CD4-positive, alpha-beta T cell (primary cell): Measurements from ENCODE around the gene ADGRD2. TPM values are rescaled to one million over a fixed set of nuclear protein-coding genes. Genes with fewer than 3 reads are reported as not detected.

Source experiments
- ATAC-seq: fragments of 200-7000 bp; cut with Tn5 transposase; one replicate; pipeline ENCODE4 v1.10.0; 2022; ENCODE audit warnings: mild to moderate bottlenecking; ENCODE audit not compliant: poor library complexity
- CTCF ChIA-PET: fragments of 350-600 bp; sonication (Branson Sonifier 250); formaldehyde crosslinking; loops from one replicate; lab custom pipeline; 2021; ENCODE audit warnings: antibody characterized with exemption, inconsistent platforms; lab: Charles Lee
- POLR2A ChIA-PET: fragments of 350-600 bp; sonication (Branson Sonifier 250); formaldehyde crosslinking; loops from one replicate; lab custom pipeline; 2021; ENCODE audit warnings: antibody characterized with exemption, inconsistent platforms; lab: Charles Lee
- DNase-seq, 14 experiments: peaks; one replicate each; pipeline ENCODE4 v3.0.0-alpha.2; 2013 to 2020; ENCODE audit warnings: mixed read lengths in 2 of 14
- H3K27ac ChIP-seq, 2 donors: one replicate each; pipeline versions ENCODE4 v1.5.1 to v1.7.0; 2013; ENCODE audit warnings: low read length in 2 of 2, low read depth in 1 of 2, mild to moderate bottlenecking in 1 of 2
- H3K27me3 ChIP-seq, 2 experiments: 1 replicate in 1 of 2; 2 replicates in 1 of 2; pipeline versions ENCODE4 v1.6.1 to v1.7.0; 2013; ENCODE audit warnings: low read length in 2 of 2, control low read depth in 1 of 2, mild to moderate bottlenecking in 1 of 2, moderate library complexity in 1 of 2; ENCODE audit not compliant: insufficient read depth in 2 of 2, control insufficient read depth in 1 of 2
- H3K36me3 ChIP-seq: one replicate; pipeline ENCODE4 v1.6.1; 2013; ENCODE audit warnings: low read length, control low read depth; ENCODE audit not compliant: insufficient read depth
- H3K4me1 ChIP-seq: one replicate; pipeline ENCODE4 v1.6.1; 2013; ENCODE audit warnings: low read length, control low read depth; ENCODE audit not compliant: insufficient read depth
- H3K4me3 ChIP-seq: one replicate; pipeline ENCODE4 v1.5.1; 2013; ENCODE audit warnings: mild to moderate bottlenecking, low read length, moderate library complexity
- H3K9me3 ChIP-seq, 2 experiments: 1 replicate in 1 of 2; 2 replicates in 1 of 2; pipeline versions ENCODE4 v1.6.1 to v1.7.0; 2013; ENCODE audit warnings: low read length in 2 of 2, mild to moderate bottlenecking in 2 of 2, control low read depth in 1 of 2, moderate library complexity in 1 of 2; ENCODE audit not compliant: control insufficient read depth in 1 of 2, insufficient read depth in 1 of 2
- H3K27ac Mint-ChIP-seq: one replicate; pipeline ENCODE4 v1.8.0; 2020; ENCODE audit warnings: mixed read lengths
- H3K27me3 Mint-ChIP-seq: one replicate; pipeline ENCODE4 v1.8.0; 2021; ENCODE audit warnings: mixed read lengths
- H3K36me3 Mint-ChIP-seq: one replicate; pipeline ENCODE4 v1.8.0; 2021; ENCODE audit warnings: low read depth, mixed read lengths
- H3K4me1 Mint-ChIP-seq: one replicate; pipeline ENCODE4 v1.8.0; 2021; ENCODE audit warnings: low read depth, mixed read lengths
- H3K4me3 Mint-ChIP-seq: one replicate; pipeline ENCODE4 v1.8.0; 2020; ENCODE audit warnings: mild to moderate bottlenecking, mixed read lengths
- H3K9me3 Mint-ChIP-seq: one replicate; pipeline ENCODE4 v1.8.0; 2020; ENCODE audit warnings: mixed read lengths
- intact Hi-C, 2 experiments: fragments of 100-400 bp; cut with DNase I in 1 of 2; cut with micrococcal nuclease in 1 of 2; formaldehyde crosslinking; loops; one replicate each; pipeline versions ENCODE4 v1.15.1 to v1.9.0; 2023 to 2025; cut with DNase I, micrococcal nuclease
- total RNA-seq, 174 experiments: library from RNA in 2 of 174; stranded (reverse) in 2 of 174; gene quantifications; one replicate each; pipeline ENCODE4 v1.2.3 and lab custom pipeline; 2021 to 2026
- TF ChIP-seq, protein P1 (sequence below): fragments of 200-600 bp; IDR thresholded peaks from one replicate; pipeline ENCODE4 v1.8.0; 2022; ENCODE audit warnings: antibody characterized with exemption, mild to moderate bottlenecking

The ADGRD2 gene
- total RNA-seq, 2 experiments from 2014 or later: not detected

GRCh38 chr9:124491049-124491975, 41.1 kb downstream of the ADGRD2 start:
- H3K4me3 Mint-ChIP-seq: no peak overlapping the region
- peaks cover 5% of the 10 kb centered on the region for H3K27me3 Mint-ChIP-seq
- peaks cover 10% of the 10 kb centered on the region for H3K4me1 Mint-ChIP-seq
- H3K36me3 Mint-ChIP-seq: no peaks in the 10 kb centered on the region
- H3K36me3 ChIP-seq: no peaks in the 10 kb centered on the region
- intact Hi-C loops: no loop called here
- H3K9me3 Mint-ChIP-seq: no peaks in the 10 kb centered on the region
- H3K27ac Mint-ChIP-seq: no peak overlapping the region
- H3K4me3 ChIP-seq: no peak overlapping the region
- H3K9me3 ChIP-seq: no peaks in the 10 kb centered on the region
- ChIA-PET CTCF (no interaction called here), POLR2A (no interaction called here)
- TF ChIP-seq, protein P1, sequence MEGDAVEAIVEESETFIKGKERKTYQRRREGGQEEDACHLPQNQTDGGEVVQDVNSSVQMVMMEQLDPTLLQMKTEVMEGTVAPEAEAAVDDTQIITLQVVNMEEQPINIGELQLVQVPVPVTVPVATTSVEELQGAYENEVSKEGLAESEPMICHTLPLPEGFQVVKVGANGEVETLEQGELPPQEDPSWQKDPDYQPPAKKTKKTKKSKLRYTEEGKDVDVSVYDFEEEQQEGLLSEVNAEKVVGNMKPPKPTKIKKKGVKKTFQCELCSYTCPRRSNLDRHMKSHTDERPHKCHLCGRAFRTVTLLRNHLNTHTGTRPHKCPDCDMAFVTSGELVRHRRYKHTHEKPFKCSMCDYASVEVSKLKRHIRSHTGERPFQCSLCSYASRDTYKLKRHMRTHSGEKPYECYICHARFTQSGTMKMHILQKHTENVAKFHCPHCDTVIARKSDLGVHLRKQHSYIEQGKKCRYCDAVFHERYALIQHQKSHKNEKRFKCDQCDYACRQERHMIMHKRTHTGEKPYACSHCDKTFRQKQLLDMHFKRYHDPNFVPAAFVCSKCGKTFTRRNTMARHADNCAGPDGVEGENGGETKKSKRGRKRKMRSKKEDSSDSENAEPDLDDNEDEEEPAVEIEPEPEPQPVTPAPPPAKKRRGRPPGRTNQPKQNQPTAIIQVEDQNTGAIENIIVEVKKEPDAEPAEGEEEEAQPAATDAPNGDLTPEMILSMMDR: no peak
- H3K27me3 ChIP-seq: peaks cover 2 to 4% of the 10 kb centered on the region in 2 experiments
- ATAC-seq (no peak), DNase-seq (no peak)
- H3K27ac ChIP-seq: no peak overlapping the region
- peaks cover 11% of the 10 kb centered on the region for H3K4me1 ChIP-seq

DNA sequence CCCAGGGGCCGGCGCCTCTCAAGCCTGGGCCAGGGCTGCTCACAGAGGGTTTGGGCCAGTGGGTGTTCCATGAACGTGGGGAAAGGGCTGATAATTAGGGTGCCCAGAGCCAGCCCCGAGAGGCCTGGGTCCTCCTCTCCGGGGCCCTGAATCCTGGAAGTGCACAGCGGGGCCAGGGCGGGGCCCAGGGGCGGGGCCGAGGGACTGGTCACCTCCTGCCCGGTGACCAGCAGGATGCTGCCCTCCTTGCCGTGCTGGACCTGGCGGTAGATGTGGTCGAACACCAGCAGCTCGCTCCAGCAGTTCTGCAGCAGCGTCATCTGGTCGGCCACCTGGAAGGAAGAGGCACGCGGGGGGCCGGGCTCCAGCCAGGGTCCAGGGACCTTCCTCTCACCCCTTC, 42.6 kb downstream of the ADGRD2 start:
- no peaks in the 10 kb centered on the region for H3K9me3 Mint-ChIP-seq
- TF ChIP-seq, protein P1: no peak
- DNase-seq: no peak
- ChIA-PET CTCF (interaction anchor here (0.5 kb wide), 1 partner anchor 75 kb away, joined by 3 read pairs; no protein-coding TSS in a partner anchor), POLR2A (no interaction called here)
- H3K4me1 Mint-ChIP-seq: peaks cover 10% of the 10 kb centered on the region
- no peaks in the 10 kb centered on the region for H3K9me3 ChIP-seq
- no peaks in the 10 kb centered on the region for H3K36me3 Mint-ChIP-seq
- H3K27ac ChIP-seq: no peak overlapping the region
- H3K36me3 ChIP-seq: no peaks in the 10 kb centered on the region
- H3K4me3 ChIP-seq: no peak overlapping the region
- no peak overlapping the region for H3K27ac Mint-ChIP-seq
- no peak for ATAC-seq
- intact Hi-C loops: no loop called here
- H3K27me3 ChIP-seq: peaks cover 2 to 4% of the 10 kb centered on the region in 2 experiments
- peaks cover 16% of the 10 kb centered on the region for H3K4me1 ChIP-seq
- H3K27me3 Mint-ChIP-seq: peaks cover 5% of the 10 kb centered on the region
- H3K4me3 Mint-ChIP-seq: no peak overlapping the region

- H3K4me3 ChIP-seq: no peak overlapping the region
- Mint-ChIP-seq H3K9me3 (no peaks in the 10 kb centered on the region), H3K27ac (no peak overlapping the region), H3K27me3 (peaks cover 3% of the 10 kb centered on the region), H3K4me1 (peaks cover 10% of the 10 kb centered on the region), H3K36me3 (no peaks in the 10 kb centered on the region), H3K4me3 (no peak overlapping the region)
- TF ChIP-seq, protein P1: no peak
- H3K27ac ChIP-seq: no peak overlapping the region
- no peaks in the 10 kb centered on the region for H3K36me3 ChIP-seq
- H3K27me3 ChIP-seq: peaks cover 2 to 3% of the 10 kb centered on the region in 2 experiments
- intact Hi-C loops: no loop called here
- DNase-seq: no peak
- H3K9me3 ChIP-seq: no peaks in the 10 kb centered on the region
- ChIA-PET POLR2A (no interaction called here), CTCF (interaction anchor here (0.5 kb wide), 1 partner anchor 74 kb away, joined by 3 read pairs; no protein-coding TSS in a partner anchor)
- ATAC-seq: no peak
- peaks cover 16% of the 10 kb centered on the region for H3K4me1 ChIP-seq
These were observed 43.0 kb downstream of the ADGRD2 start for GRCh38 chr9:124493218-124493617.
